ENCODE measurements around the gene PITPNM1.

The PITPNM1 gene

DNA sequence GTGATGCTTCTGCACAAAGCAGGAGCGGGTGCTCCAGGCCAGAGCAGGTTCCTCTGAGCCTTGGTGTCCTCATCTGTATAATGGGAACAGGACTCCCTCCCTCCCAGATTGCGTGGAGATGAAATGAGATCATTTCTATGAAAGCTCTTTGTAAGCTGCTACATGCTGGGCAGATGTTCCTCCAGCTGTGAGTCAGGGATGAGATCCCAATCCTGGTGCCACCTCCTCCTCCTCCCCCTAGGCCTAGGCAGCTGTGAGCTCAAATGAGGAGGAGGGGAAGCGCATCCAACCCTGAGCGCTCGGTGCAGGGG is 25.1 kb upstream of the PITPNM1 start:
- Histone ChIP-seq H2AFZ (ENCODE audit: low read depth) (no peak overlapping the region), H4K20me1 (ENCODE audit: insufficient read depth) (no peaks in the 10 kb centered on the region), H3K36me3 (ENCODE audit: insufficient read depth) (no peaks in the 10 kb centered on the region), H3K27me3 (ENCODE audit: insufficient read depth, low read depth) (peaks cover 4% of the 10 kb centered on the region; the same call in 1 of the 2 replicates), H3K27ac (no peak overlapping the region), H3K79me2 (ENCODE audit: insufficient read depth, low read depth) (no peaks in the 10 kb centered on the region), H3K9ac (no peak overlapping the region), H3K4me1 (ENCODE audit: low read depth, poor library complexity, severe bottlenecking) (no peaks in the 10 kb centered on the region), H3K4me2 (no peak overlapping the region), H3K4me3 (IDR thresholded peaks at IDR 0.05; ENCODE audit: insufficient read depth, low read depth, low read length) (no peak overlapping the region)
- TF ChIP-seq, protein P1, sequence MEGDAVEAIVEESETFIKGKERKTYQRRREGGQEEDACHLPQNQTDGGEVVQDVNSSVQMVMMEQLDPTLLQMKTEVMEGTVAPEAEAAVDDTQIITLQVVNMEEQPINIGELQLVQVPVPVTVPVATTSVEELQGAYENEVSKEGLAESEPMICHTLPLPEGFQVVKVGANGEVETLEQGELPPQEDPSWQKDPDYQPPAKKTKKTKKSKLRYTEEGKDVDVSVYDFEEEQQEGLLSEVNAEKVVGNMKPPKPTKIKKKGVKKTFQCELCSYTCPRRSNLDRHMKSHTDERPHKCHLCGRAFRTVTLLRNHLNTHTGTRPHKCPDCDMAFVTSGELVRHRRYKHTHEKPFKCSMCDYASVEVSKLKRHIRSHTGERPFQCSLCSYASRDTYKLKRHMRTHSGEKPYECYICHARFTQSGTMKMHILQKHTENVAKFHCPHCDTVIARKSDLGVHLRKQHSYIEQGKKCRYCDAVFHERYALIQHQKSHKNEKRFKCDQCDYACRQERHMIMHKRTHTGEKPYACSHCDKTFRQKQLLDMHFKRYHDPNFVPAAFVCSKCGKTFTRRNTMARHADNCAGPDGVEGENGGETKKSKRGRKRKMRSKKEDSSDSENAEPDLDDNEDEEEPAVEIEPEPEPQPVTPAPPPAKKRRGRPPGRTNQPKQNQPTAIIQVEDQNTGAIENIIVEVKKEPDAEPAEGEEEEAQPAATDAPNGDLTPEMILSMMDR (conservative IDR thresholded peaks at IDR 0.05; ENCODE audit: low read depth, low read length): no peak

DNA sequence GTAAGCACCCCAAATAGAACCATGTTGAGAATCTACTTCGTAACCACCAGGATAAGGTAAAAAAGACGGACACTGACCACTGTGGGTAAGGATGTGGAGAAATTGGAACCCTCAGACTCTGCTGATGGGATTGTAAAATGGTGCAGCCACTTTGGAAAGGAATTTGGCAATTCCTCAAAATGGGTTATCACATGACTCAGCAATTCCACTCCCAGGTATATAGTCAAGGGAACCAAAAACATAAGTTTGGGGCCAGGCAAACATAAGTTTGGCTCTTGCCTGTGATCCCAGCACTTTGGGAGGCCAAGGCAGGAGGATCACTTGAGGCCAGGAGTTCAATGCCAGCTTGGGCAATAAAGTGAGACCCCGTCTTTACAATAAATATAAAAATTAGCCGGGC is 23.2 kb upstream of the PITPNM1 start:
- peaks cover 11% of the 10 kb centered on the region; the same call in 1 of the 2 replicates for H3K27me3 ChIP-seq (ENCODE audit: insufficient read depth, low read depth)
- no peaks in the 10 kb centered on the region for H3K4me1 ChIP-seq (ENCODE audit: low read depth, poor library complexity, severe bottlenecking)
- no peaks in the 10 kb centered on the region for H3K36me3 ChIP-seq (ENCODE audit: insufficient read depth)
- TF ChIP-seq, protein P1 (conservative IDR thresholded peaks at IDR 0.05; ENCODE audit: low read depth, low read length): no peak
- no peak overlapping the region for H3K4me2 ChIP-seq
- H3K27ac ChIP-seq: no peak overlapping the region
- H3K79me2 ChIP-seq (ENCODE audit: insufficient read depth, low read depth): no peaks in the 10 kb centered on the region
- H3K9ac ChIP-seq: no peak overlapping the region
- H4K20me1 ChIP-seq (ENCODE audit: insufficient read depth): no peaks in the 10 kb centered on the region
- no peak overlapping the region for H2AFZ ChIP-seq (ENCODE audit: low read depth)
- H3K4me3 ChIP-seq (IDR thresholded peaks at IDR 0.05; ENCODE audit: insufficient read depth, low read depth, low read length): no peak overlapping the region

DNA sequence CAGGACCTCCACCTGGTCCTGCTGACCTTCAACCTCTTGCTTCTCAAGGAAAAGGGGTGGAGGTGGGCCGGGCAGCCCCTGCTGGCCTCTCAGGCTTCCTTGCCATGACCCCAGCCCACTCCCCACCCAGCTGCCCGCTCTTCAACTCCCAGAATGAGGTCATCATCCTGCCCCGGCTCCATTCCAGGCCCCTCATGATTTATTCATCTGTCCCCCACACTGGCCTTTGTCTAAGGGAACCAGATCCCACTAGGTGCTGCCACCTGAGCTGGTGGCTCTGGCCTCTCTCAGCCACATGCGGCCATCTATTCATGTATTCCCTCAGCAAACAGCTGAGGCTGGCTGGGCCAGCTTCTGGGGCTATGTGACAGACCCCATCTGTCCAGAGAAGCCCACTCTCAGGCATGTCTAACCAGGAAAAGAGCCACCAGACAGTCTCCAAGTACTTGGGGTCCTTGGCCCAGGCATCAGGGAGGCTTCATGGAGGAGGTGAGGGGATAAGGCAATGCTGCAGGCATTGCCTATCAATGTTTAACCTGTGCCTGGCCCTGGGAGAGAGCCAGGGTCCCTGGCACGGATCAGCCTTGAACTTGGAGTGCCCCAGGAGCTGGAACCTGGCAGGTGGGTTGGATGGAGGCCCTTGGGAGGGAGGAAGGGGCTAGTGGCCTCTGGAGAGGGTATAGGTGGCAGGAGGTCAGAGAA is 20.3 kb upstream of the PITPNM1 start:
- Histone ChIP-seq H3K36me3 (ENCODE audit: insufficient read depth) (no peaks in the 10 kb centered on the region), H3K4me1 (ENCODE audit: low read depth, poor library complexity, severe bottlenecking) (no peaks in the 10 kb centered on the region), H3K9ac (no peak overlapping the region), H4K20me1 (ENCODE audit: insufficient read depth) (no peaks in the 10 kb centered on the region), H3K4me2 (no peak overlapping the region), H3K27ac (no peak overlapping the region), H3K27me3 (ENCODE audit: insufficient read depth, low read depth) (peaks cover 19% of the 10 kb centered on the region; the same call in 1 of the 2 replicates), H3K79me2 (ENCODE audit: insufficient read depth, low read depth) (no peaks in the 10 kb centered on the region), H2AFZ (ENCODE audit: low read depth) (no peak overlapping the region), H3K4me3 (IDR thresholded peaks at IDR 0.05; ENCODE audit: insufficient read depth, low read depth, low read length) (no peak overlapping the region)
- TF ChIP-seq, protein P1 (conservative IDR thresholded peaks at IDR 0.05; ENCODE audit: low read depth, low read length): no peak

DNA sequence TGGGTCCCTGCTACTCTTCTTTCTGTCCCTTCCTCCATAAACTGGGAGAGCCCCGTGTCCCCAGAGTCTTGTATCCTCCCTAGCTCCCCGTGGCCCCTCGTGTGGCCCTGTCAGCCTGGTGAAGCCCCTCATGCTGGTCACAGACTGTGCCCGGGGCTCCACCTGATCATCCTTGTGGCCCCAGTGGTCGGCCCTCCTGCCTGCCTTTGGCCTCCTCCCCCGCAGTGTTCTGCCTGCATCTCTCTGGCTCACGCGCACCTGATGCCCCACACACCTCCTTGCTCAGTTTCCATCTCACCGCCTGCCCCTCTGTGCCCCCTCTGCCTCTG is 19.3 kb upstream of the PITPNM1 start:
- no peak overlapping the region for H3K4me2 ChIP-seq
- H3K4me3 ChIP-seq (IDR thresholded peaks at IDR 0.05; ENCODE audit: insufficient read depth, low read depth, low read length): no peak overlapping the region
- H3K27ac ChIP-seq: no peak overlapping the region
- no peaks in the 10 kb centered on the region for H3K36me3 ChIP-seq (ENCODE audit: insufficient read depth)
- no peaks in the 10 kb centered on the region for H4K20me1 ChIP-seq (ENCODE audit: insufficient read depth)
- peaks cover 19% of the 10 kb centered on the region; the same call in 1 of the 2 replicates for H3K27me3 ChIP-seq (ENCODE audit: insufficient read depth, low read depth)
- TF ChIP-seq, protein P1 (conservative IDR thresholded peaks at IDR 0.05; ENCODE audit: low read depth, low read length): no peak
- H3K79me2 ChIP-seq (ENCODE audit: insufficient read depth, low read depth): no peaks in the 10 kb centered on the region
- no peak overlapping the region for H3K9ac ChIP-seq
- H2AFZ ChIP-seq (ENCODE audit: low read depth): no peak overlapping the region
- H3K4me1 ChIP-seq (ENCODE audit: low read depth, poor library complexity, severe bottlenecking): no peaks in the 10 kb centered on the region

Measured in KMS-11 (cell line).